GM12878 (cell line): ENCODE measurements around the gene PDE6A.

Experiments
- ASH2L ChIP-seq: fragments of 300-600, 200-600 bp; sonication (generic); IDR thresholded peaks from 2 replicates; pipeline ENCODE4 v1.6.1; 2017; ENCODE audit warnings: low read depth, mild to moderate bottlenecking, borderline replicate concordance
- EZH2 ChIP-seq: IDR thresholded peaks from 2 replicates; pipeline ENCODE4 v1.6.1; 2012; ENCODE audit warnings: low read depth, mild to moderate bottlenecking, control low read depth, inconsistent platforms, low read length, borderline replicate concordance; ENCODE audit not compliant: control insufficient read depth
- LARP7 ChIP-seq: fragments of 450-650 bp; IDR thresholded peaks from 2 replicates; pipeline ENCODE4 v1.6.1; 2017; ENCODE audit warnings: mild to moderate bottlenecking
- POLR2A ChIP-seq: IDR thresholded peaks from 2 replicates; pipeline ENCODE4 v1.6.1; 2011; ENCODE audit warnings: low read depth, mild to moderate bottlenecking, low read length
- RAD21 ChIP-seq: IDR thresholded peaks from 2 replicates; pipeline ENCODE4 v1.6.1; 2011; ENCODE audit warnings: mild to moderate bottlenecking, low read depth, low read length, moderate library complexity; ENCODE audit not compliant: insufficient read depth
- ZNF274 ChIP-seq: IDR thresholded peaks from one replicate; pipeline ENCODE4 v1.8.0; 2011; ENCODE audit not compliant: insufficient read length, insufficient read depth
- TF ChIP-seq, protein P1 (sequence below), 3 experiments: IDR thresholded peaks in 2 of 3; conservative IDR thresholded peaks in 1 of 3; 2 replicates each; pipeline ENCODE4 v1.5.1; 2011; ENCODE audit warnings: low read depth in 3 of 3, low read length in 3 of 3, mild to moderate bottlenecking in 3 of 3, control low read depth in 2 of 3, moderate library complexity in 2 of 3, inconsistent platforms in 1 of 3, mixed read lengths in 1 of 3; ENCODE audit not compliant: control insufficient read depth in 2 of 3, insufficient read depth in 1 of 3; ENCODE audit errors: extremely low read depth in 1 of 3

DNA sequence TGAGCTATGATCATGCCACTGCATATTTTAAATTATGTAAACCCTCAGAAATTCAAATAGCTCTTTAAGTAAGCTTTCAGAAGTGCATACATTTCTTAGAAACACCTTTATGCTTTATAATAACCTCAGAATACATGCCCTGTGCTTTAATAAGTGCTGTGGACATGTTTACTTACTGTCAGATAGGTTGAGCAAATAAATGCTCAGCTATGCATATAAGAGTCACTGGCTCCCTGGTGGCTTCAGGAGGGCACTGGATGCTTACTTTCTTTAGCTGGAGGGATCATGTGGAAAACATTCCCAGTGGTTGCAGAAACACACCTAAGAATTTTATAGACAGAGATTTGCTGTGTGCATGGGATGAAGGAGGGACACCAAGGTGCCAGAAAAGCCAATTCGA is 74.4 kb downstream of the PDE6A start:
- TF ChIP-seq, protein P1, sequence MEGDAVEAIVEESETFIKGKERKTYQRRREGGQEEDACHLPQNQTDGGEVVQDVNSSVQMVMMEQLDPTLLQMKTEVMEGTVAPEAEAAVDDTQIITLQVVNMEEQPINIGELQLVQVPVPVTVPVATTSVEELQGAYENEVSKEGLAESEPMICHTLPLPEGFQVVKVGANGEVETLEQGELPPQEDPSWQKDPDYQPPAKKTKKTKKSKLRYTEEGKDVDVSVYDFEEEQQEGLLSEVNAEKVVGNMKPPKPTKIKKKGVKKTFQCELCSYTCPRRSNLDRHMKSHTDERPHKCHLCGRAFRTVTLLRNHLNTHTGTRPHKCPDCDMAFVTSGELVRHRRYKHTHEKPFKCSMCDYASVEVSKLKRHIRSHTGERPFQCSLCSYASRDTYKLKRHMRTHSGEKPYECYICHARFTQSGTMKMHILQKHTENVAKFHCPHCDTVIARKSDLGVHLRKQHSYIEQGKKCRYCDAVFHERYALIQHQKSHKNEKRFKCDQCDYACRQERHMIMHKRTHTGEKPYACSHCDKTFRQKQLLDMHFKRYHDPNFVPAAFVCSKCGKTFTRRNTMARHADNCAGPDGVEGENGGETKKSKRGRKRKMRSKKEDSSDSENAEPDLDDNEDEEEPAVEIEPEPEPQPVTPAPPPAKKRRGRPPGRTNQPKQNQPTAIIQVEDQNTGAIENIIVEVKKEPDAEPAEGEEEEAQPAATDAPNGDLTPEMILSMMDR (IDR thresholded peaks at IDR 0.05 in 2 of 3, conservative IDR thresholded peaks at IDR 0.05 in 1 of 3; ENCODE audit: control insufficient read depth in 2 of 3, extremely low read depth in 1 of 3, insufficient read depth in 1 of 3, low read depth in 3 of 3, low read length in 3 of 3) = no peak
- TF ChIP-seq LARP7 (no peak), ASH2L (no peak), EZH2 (no peak), RAD21 (no peak), POLR2A (no peak), ZNF274 (no peak)
